ENCODE results near the gene PSMB7. TPM values are rescaled to one million over a fixed set of nuclear protein-coding genes. Genes with fewer than 3 reads are reported as not detected.

PSMB7 gene
- total RNA-seq, 4 donors from 2014 or later, result 84.3 to 178 (median 135) TPM

DNA sequence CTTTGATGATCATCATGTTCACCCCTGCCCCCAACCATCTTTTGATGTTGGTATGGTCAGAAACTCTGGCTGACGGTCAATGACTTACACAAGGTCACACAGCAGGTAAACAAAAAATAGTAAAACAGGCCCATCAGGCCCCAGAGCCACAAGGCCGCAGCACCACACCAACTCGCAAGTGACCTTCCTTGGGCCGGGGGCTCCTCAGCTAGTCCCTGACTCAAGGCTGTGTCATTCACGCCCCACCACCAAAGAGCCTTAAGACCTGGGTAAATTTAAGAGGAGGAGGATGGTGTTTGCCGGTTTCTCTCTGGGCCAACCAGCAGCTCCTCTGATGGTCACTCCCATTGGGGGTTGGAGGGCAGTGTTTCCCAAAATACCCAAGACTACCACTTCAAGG is 55.8 kb downstream of the PSMB7 start:
- 95 to 96% methylated on average over 6 of the region's 6 CpGs for WGBS, 2 donors
- Histone ChIP-seq H3K9me3 (no peaks in the 10 kb centered on the region), H3K27me3 (no peaks in the 10 kb centered on the region), H3K4me1 (peaks cover 15 to 18% of the 10 kb centered on the region in 2 donors), H3K4me3 (replicated peaks in 1 of 3) (no peak overlapping the region), H3K27ac (no peak overlapping the region), H3K36me3 (no peaks in the 10 kb centered on the region)
- DNase-seq, result no peak
- intact Hi-C loops (cut with DNase I), result no loop called here
- TF ChIP-seq POLR2A (IDR thresholded peaks at IDR 0.05), result no peak
- TF ChIP-seq, protein P1, sequence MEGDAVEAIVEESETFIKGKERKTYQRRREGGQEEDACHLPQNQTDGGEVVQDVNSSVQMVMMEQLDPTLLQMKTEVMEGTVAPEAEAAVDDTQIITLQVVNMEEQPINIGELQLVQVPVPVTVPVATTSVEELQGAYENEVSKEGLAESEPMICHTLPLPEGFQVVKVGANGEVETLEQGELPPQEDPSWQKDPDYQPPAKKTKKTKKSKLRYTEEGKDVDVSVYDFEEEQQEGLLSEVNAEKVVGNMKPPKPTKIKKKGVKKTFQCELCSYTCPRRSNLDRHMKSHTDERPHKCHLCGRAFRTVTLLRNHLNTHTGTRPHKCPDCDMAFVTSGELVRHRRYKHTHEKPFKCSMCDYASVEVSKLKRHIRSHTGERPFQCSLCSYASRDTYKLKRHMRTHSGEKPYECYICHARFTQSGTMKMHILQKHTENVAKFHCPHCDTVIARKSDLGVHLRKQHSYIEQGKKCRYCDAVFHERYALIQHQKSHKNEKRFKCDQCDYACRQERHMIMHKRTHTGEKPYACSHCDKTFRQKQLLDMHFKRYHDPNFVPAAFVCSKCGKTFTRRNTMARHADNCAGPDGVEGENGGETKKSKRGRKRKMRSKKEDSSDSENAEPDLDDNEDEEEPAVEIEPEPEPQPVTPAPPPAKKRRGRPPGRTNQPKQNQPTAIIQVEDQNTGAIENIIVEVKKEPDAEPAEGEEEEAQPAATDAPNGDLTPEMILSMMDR (IDR thresholded peaks at IDR 0.05), result no peak

DNA sequence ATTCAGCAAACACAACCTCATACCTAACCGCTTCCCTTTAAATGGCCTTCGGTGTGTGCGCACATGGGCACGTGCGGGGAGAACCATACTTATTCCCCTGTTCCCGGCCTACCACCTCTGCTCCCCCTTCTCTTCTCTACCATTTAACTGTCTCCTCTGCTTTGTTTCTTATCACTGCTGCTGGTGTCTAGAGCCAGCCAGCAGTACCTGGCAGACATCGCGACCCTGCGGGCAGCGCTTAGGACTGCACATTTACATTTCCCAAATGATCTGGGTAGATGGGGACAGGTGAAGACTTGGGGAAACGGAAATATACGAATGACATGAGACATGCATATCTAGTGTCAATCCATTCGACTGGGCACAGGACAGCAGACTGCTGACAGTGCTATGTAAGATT is 56.6 kb downstream of the PSMB7 start:
- Histone ChIP-seq H3K4me3 (replicated peaks in 1 of 3) (no peak overlapping the region), H3K27ac (no peak overlapping the region), H3K9me3 (no peaks in the 10 kb centered on the region), H3K4me1 (peaks cover 23% of the 10 kb centered on the region in 2 donors), H3K27me3 (no peaks in the 10 kb centered on the region), H3K36me3 (no peaks in the 10 kb centered on the region)
- TF ChIP-seq, protein P1 (IDR thresholded peaks at IDR 0.05), result no peak
- no peak for TF ChIP-seq POLR2A (IDR thresholded peaks at IDR 0.05)
- 95 to 96% methylated on average over 13 of the region's 13 CpGs for WGBS, 2 donors
- intact Hi-C loops (cut with DNase I), result no loop called here
- no peak for DNase-seq

DNA sequence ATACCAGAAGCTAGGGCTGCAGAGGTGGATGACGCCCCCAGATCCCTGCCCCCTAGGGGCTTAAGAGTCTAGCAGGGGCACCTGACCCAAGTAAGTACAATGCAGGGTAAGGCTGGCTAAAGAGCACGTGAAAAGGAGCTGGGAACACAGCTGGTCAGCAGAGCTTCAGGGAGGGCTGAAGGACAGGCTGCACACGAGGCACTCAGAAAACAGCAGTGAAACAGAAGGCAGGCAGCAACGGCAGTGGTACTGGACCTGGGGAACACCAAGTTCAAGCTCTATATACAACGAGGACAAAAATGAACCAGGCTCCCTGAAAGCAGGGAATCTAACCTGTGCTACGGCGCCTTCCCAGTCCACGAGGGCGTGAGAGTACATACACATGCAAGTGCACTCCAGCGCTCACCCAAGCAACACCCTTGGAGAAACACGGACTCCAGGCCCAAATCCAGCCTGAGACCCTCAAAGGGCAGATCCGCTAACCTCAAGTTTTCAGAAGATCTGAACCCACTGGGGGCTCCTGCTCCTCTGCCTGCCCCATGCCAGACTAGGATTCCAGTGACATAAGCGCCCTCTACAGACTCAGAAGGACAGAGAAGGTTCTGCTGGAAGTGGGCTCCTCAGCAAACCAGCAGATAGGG is 57.4 kb downstream of the PSMB7 start:
- peak; percentile 69 to 70 for DNase-seq
- Histone ChIP-seq H3K27me3 (no peaks in the 10 kb centered on the region), H3K4me3 (replicated peaks in 1 of 3) (no peak overlapping the region), H3K27ac (peak overlapping the region in 1 of 3 donors; percentile 14), H3K9me3 (no peaks in the 10 kb centered on the region), H3K36me3 (peaks cover 5 to 6% of the 10 kb centered on the region in 2 donors), H3K4me1 (peaks cover 23% of the 10 kb centered on the region in 2 donors)
- TF ChIP-seq, protein P1 (IDR thresholded peaks at IDR 0.05), result peak in 2 of 6 experiments; percentile 20 to 23
- TF ChIP-seq POLR2A (IDR thresholded peaks at IDR 0.05), result no peak
- intact Hi-C loops (cut with DNase I), result no loop called here
- WGBS, 2 donors, result 25 to 30% methylated on average over 9 to 13 of the region's 13 CpGs

DNA sequence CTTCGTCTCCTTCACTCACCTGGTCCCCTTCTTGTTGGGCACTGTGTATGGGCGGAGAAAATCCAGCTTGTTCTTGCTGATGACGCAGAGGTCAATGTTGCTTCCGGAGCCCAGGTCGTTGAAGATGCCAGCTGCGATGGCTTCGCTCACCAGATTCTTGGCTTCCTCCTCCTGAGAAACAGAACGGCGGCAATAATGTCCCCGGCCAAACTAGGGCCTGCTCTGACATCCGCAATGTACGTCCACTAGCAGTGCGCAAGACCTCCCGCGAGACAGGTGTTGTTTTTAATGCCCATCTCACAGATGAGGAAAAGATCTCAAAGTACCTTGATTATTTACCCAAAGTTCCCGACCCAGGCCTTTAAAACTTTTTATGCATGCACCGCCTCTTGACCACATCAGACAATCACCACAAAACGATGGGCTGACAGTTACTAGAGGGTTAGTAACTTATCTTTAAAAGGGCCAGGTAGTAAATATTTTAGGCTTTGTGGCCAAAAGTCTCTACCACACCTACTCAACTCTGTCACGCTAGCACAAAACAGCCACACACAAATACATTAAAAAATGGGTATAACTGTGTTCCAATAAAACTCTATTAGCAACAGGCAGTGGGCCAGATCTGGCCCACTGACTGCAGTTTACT is 58.4 kb downstream of the PSMB7 start:
- peaks cover 13 to 14% of the 10 kb centered on the region in 2 donors for H3K36me3 ChIP-seq
- WGBS, 2 donors, result 92% methylated on average over 19 of the region's 19 CpGs
- H3K4me1 ChIP-seq, result peaks cover 23% of the 10 kb centered on the region in 2 donors
- no peak overlapping the region for H3K4me3 ChIP-seq (replicated peaks in 1 of 3)
- intact Hi-C loops (cut with DNase I), result no loop called here
- DNase-seq, result no peak
- TF ChIP-seq, protein P1 (IDR thresholded peaks at IDR 0.05), result no peak
- TF ChIP-seq POLR2A (IDR thresholded peaks at IDR 0.05), result no peak
- no peaks in the 10 kb centered on the region for H3K9me3 ChIP-seq
- H3K27me3 ChIP-seq, result no peaks in the 10 kb centered on the region
- H3K27ac ChIP-seq, result no peak overlapping the region
